Panc1 (cell line): ENCODE results near the gene RHBDL1. TPM values are rescaled to one million over a fixed set of nuclear protein-coding genes. Genes with fewer than 3 reads are reported as not detected.

ENCODE experiments used
- ATAC-seq: fragments of 200-7000 bp; cut with Tn5 transposase; 2 replicates; pipeline ENCODE4 v1.9.1; 2020; ENCODE audit warnings: mild to moderate bottlenecking, moderate library complexity
- BruUV-seq: library from RNA; stranded (reverse); fragments of 400-500 nt; replicated peaks from 2 replicates; lab custom pipeline; 2021; lab: Mats Ljungman, UMichigan
- CTCF ChIA-PET: fragments of 300-600 bp; sonication (Branson Sonifier 250); formaldehyde crosslinking; loops from one replicate; lab custom pipeline; 2022; ENCODE audit warnings: antibody characterized with exemption; lab: Charles Lee
- POLR2A ChIA-PET: fragments of 300-600 bp; sonication (Branson Sonifier 250); formaldehyde crosslinking; loops from one replicate; lab custom pipeline; 2022; ENCODE audit warnings: antibody characterized with exemption; lab: Charles Lee
- DNase-seq: peaks from one replicate; pipeline ENCODE4 v3.0.0-alpha.2; 2010; ENCODE audit warnings: low read depth, low spot score
- H3K27ac ChIP-seq: 2 replicates; pipeline ENCODE4 v1.5.1; 2011; ENCODE audit warnings: mild to moderate bottlenecking, low read length, inconsistent platforms
- H3K27me3 ChIP-seq: fragments of 200-500 bp; sonication (Bioruptor generic); 2 replicates; pipeline ENCODE4 v1.6.0; 2014; ENCODE audit warnings: low read length, inconsistent platforms; ENCODE audit not compliant: control insufficient read depth, insufficient read depth
- H3K36me3 ChIP-seq: fragments of 200-500 bp; sonication (Bioruptor generic); 2 replicates; pipeline ENCODE4 v1.5.1; 2014; ENCODE audit warnings: inconsistent platforms, mild to moderate bottlenecking, low read length, moderate library complexity; ENCODE audit not compliant: control insufficient read depth, insufficient read depth
- H3K4me1 ChIP-seq: 2 replicates; pipeline ENCODE4 v1.5.1; 2011; ENCODE audit warnings: inconsistent platforms, mild to moderate bottlenecking, low read length, moderate library complexity; ENCODE audit not compliant: control insufficient read depth, insufficient read depth
- H3K4me3 ChIP-seq, 2 experiments: 2 replicates each; pipeline ENCODE4 v1.5.1; 2011 to 2012; ENCODE audit warnings: low read depth in 2 of 2, low read length in 2 of 2, mild to moderate bottlenecking in 2 of 2, inconsistent platforms in 1 of 2, moderate library complexity in 1 of 2
- H3K9me3 ChIP-seq: fragments of 200-500 bp; sonication (Bioruptor generic); 2 replicates; pipeline ENCODE4 v1.5.1; 2014; ENCODE audit warnings: low read depth, mild to moderate bottlenecking, inconsistent platforms, low read length, moderate library complexity; ENCODE audit not compliant: control insufficient read depth, insufficient read depth
- CTCF ChIP-seq: fragments of 450-650 bp; IDR thresholded peaks from 2 replicates; pipeline ENCODE4 v1.5.1; 2017; ENCODE audit warnings: mild to moderate bottlenecking
- POLR2AphosphoS5 ChIP-seq: IDR thresholded peaks from 2 replicates; pipeline ENCODE4 v1.6.1; 2012; ENCODE audit warnings: mild to moderate bottlenecking, low read depth, low read length, moderate library complexity
- REST ChIP-seq, 2 experiments: IDR thresholded peaks; 2 replicates each; pipeline ENCODE4 v1.6.1; 2011 to 2012; ENCODE audit warnings: low read depth in 2 of 2, control low read depth in 1 of 2, low read length in 1 of 2, mild to moderate bottlenecking in 1 of 2, moderate library complexity in 1 of 2; ENCODE audit not compliant: insufficient read depth in 1 of 2
- SIN3A ChIP-seq: IDR thresholded peaks from 2 replicates; pipeline ENCODE4 v1.6.1; 2012; ENCODE audit warnings: low read depth, mild to moderate bottlenecking, low read length, moderate library complexity, borderline replicate concordance; ENCODE audit not compliant: insufficient read depth
- TCF7L2 ChIP-seq: IDR thresholded peaks from 2 replicates; pipeline ENCODE4 v1.6.1; 2011; ENCODE audit warnings: mild to moderate bottlenecking, low read depth, low read length, inconsistent platforms
- in situ Hi-C: cut with HindIII; loops from 2 replicates; pipeline ENCODE4 v1.10.0; 2016; ENCODE audit warnings: low sequenced_read_pairs, low pct_unique_long_range_greater_than_20kb
- intact Hi-C: fragments of 100-400 bp; cut with micrococcal nuclease; formaldehyde crosslinking; loops from one replicate; pipeline ENCODE4 v1.10.0; 2022; ENCODE audit not compliant: unreplicated experiment
- total RNA-seq: library from RNA; stranded (reverse); gene quantifications from one replicate; pipeline ENCODE4 v1.2.1, GENCODE V29; 2021; ENCODE audit not compliant: unreplicated experiment

Gene RHBDL1
- total RNA-seq, 1 experiment from 2014 or later, result 6.6 TPM

- intact Hi-C loops, result no loop called here
- POLR2A ChIA-PET, result interaction anchor here (1.0 kb wide), 1 partner anchor 87 kb away, joined by 3 read pairs; no protein-coding TSS in a partner anchor
These were observed 553 bp downstream of the RHBDL1 start for GRCh38 chr16:675884-676564.

GRCh38 chr16:676565-676902 is 1.1 kb downstream of the RHBDL1 start:
- BruUV-seq, result no TSS peak
- DNase-seq (no peak), ATAC-seq (no peak)
- Histone ChIP-seq H3K4me3 (no peak overlapping the region), H3K27me3 (no peaks in the 10 kb centered on the region), H3K4me1 (peaks cover 22% of the 10 kb centered on the region), H3K36me3 (no peaks in the 10 kb centered on the region), H3K27ac (no peak overlapping the region), H3K9me3 (no peaks in the 10 kb centered on the region)
- intact Hi-C loops, result no loop called here
- TF ChIP-seq TCF7L2 (no peak), CTCF (no peak), SIN3A (no peak), POLR2AphosphoS5 (no peak)
- in situ Hi-C loops, result no loop called here
- CTCF ChIA-PET, result no interaction called here
- POLR2A ChIA-PET, result interaction anchor here (1.0 kb wide), 1 partner anchor 88 kb away, joined by 3 read pairs; no protein-coding TSS in a partner anchor

More at GRCh38 chr16:675884-676564, 553 bp downstream of the RHBDL1 start:
- H3K36me3 ChIP-seq, result peaks cover 3% of the 10 kb centered on the region; the same call in 1 of the 2 replicates
- in situ Hi-C loops, result no loop called here
- H3K9me3 ChIP-seq, result no peaks in the 10 kb centered on the region
- DNase-seq (no peak), ATAC-seq (no peak)
- H3K27me3 ChIP-seq, result no peaks in the 10 kb centered on the region
- TF ChIP-seq CTCF (no peak), POLR2AphosphoS5 (no peak), REST (IDR thresholded peaks at IDR 0.05; ENCODE audit: insufficient read depth in 1 of 2, low read depth in 2 of 2, low read length in 1 of 2) (no peak)
- peak overlapping the region; percentile 32 to 39; a peak in 3 of 4 replicates for H3K4me3 ChIP-seq
- H3K4me1 ChIP-seq, result peaks cover 22% of the 10 kb centered on the region
- no TSS peak for BruUV-seq
- no peak overlapping the region for H3K27ac ChIP-seq
- CTCF ChIA-PET, result no interaction called here
